ENCODE measurements around the gene FAM168A. TPM values are rescaled to one million over a fixed set of nuclear protein-coding genes. Genes with fewer than 3 reads are reported as not detected.

Gene FAM168A
- total and polyA plus RNA-seq, 2 of the 8 experiments (the other 6 are each of a cell fraction or from before 2014, with no cell fraction given): 17.1 to 21.6 TPM

GRCh38 chr11:73410627-73411026 lies 187.3 kb downstream of the FAM168A start (continued):
- no peak for TF ChIP-seq NANOG (IDR thresholded peaks at IDR 0.05; ENCODE audit: insufficient read depth, low read depth, low read length, poor library complexity, severe bottlenecking)
- no peak for TF ChIP-seq EZH2 (IDR thresholded peaks at IDR 0.05; ENCODE audit: low read depth, low read length, severe bottlenecking)

All from H1 (cell line).